Caco-2 (cell line): ENCODE results near the gene MAN1C1. TPM values are rescaled to one million over a fixed set of nuclear protein-coding genes. Genes with fewer than 3 reads are reported as not detected.
A peak's percentile ranks its signal among the peaks of the same experiment; 100 is the strongest.
"Not testable (repeated sequence)": the region's sequence is repeated elsewhere in the genome, so short reads cannot be mapped to it uniquely, and the experiment has no call there.

Source experiments
- BruUV-seq: library from RNA; stranded (reverse); fragments of 400-500 nt; replicated peaks from 2 replicates; lab custom pipeline; 2021; lab: Mats Ljungman, UMichigan
- CTCF ChIA-PET: fragments of 300-600 bp; sonication (Branson Sonifier 250); formaldehyde crosslinking; loops from one replicate; lab custom pipeline; 2022; ENCODE audit warnings: antibody characterized with exemption; lab: Charles Lee
- POLR2A ChIA-PET: fragments of 300-600 bp; sonication (Branson Sonifier 250); formaldehyde crosslinking; loops from one replicate; lab custom pipeline; 2022; ENCODE audit warnings: antibody characterized with exemption; lab: Charles Lee
- DNase-seq, 2 experiments: peaks; one replicate each; pipeline versions ENCODE4 v3.0.0 to v3.0.0-alpha.2; 2020 to 2022
- H3K27me3 ChIP-seq: replicated peaks from 2 replicates; pipeline ENCODE4 v1.6.0; 2011; ENCODE audit warnings: low read length; ENCODE audit not compliant: control insufficient read depth, insufficient read depth
- H3K36me3 ChIP-seq: 2 replicates; pipeline ENCODE4 v1.5.1; 2011; ENCODE audit warnings: low read length; ENCODE audit not compliant: control insufficient read depth, insufficient read depth
- H3K4me1 ChIP-seq: fragments of 250-450 bp; sonication (Bioruptor Pico); 2 replicates; pipeline ENCODE4 v1.5.1; 2020; ENCODE audit warnings: mild to moderate bottlenecking
- H3K4me3 ChIP-seq: 2 replicates; pipeline ENCODE4 v1.5.1; 2011; ENCODE audit warnings: low read depth, mild to moderate bottlenecking, control low read depth, low read length
- H3K9me3 ChIP-seq: fragments of 250-450 bp; sonication (Bioruptor Pico); 2 replicates; pipeline ENCODE4 v1.5.1; 2020; ENCODE audit warnings: mild to moderate bottlenecking, moderate library complexity
- H3K27ac Mint-ChIP-seq: one replicate; pipeline ENCODE4 v1.8.0; 2022; ENCODE audit warnings: mixed read lengths; ENCODE audit not compliant: unreplicated experiment
- H3K27me3 Mint-ChIP-seq: one replicate; pipeline ENCODE4 v1.8.0; 2022; ENCODE audit warnings: mixed read lengths; ENCODE audit not compliant: insufficient read depth, unreplicated experiment
- H3K36me3 Mint-ChIP-seq: one replicate; pipeline ENCODE4 v1.8.0; 2022; ENCODE audit warnings: mild to moderate bottlenecking, mixed read lengths; ENCODE audit not compliant: insufficient read depth, unreplicated experiment
- H3K4me1 Mint-ChIP-seq: one replicate; pipeline ENCODE4 v1.8.0; 2022; ENCODE audit warnings: low read depth, mixed read lengths; ENCODE audit not compliant: unreplicated experiment
- H3K4me3 Mint-ChIP-seq: one replicate; pipeline ENCODE4 v1.8.0; 2022; ENCODE audit warnings: mild to moderate bottlenecking, moderate library complexity, mixed read lengths; ENCODE audit not compliant: unreplicated experiment
- H3K9me3 Mint-ChIP-seq: one replicate; pipeline ENCODE4 v1.8.0; 2022; ENCODE audit warnings: mixed read lengths; ENCODE audit not compliant: unreplicated experiment
- CTCF ChIP-seq, 2 experiments: fragments of 200-600 bp in 1 of 2; IDR thresholded peaks; 1 replicate in 1 of 2; 2 replicates in 1 of 2; pipeline versions ENCODE4 v1.5.1 to v1.8.0; 2011 to 2022; ENCODE audit warnings: antibody characterized with exemption in 1 of 2, control low read depth in 1 of 2, inconsistent platforms in 1 of 2, low read depth in 1 of 2, low read length in 1 of 2, mild to moderate bottlenecking in 1 of 2, moderate library complexity in 1 of 2; ENCODE audit not compliant: insufficient read depth in 1 of 2, severe bottlenecking in 1 of 2, unreplicated experiment in 1 of 2
- intact Hi-C: fragments of 100-400 bp; cut with micrococcal nuclease; formaldehyde crosslinking; loops from one replicate; pipeline ENCODE4 v1.10.0; 2022; ENCODE audit not compliant: unreplicated experiment
- total RNA-seq: library from RNA; stranded (reverse); gene quantifications from 2 replicates; pipeline ENCODE4 v1.2.3, GENCODE V29; 2022

Gene MAN1C1
- total RNA-seq, 1 experiment from 2014 or later: 2.7 TPM

GRCh38 chr1:25658791-25659431 lies 42.3 kb downstream of the MAN1C1 start:
- H3K36me3 ChIP-seq: no peaks in the 10 kb centered on the region
- BruUV-seq: no TSS peak
- ChIA-PET POLR2A (no interaction called here), CTCF (no interaction called here)
- H3K4me3 Mint-ChIP-seq: no peak overlapping the region
- no peaks in the 10 kb centered on the region for H3K27me3 Mint-ChIP-seq
- no peak for DNase-seq
- H3K27me3 ChIP-seq: no peaks in the 10 kb centered on the region
- no peaks in the 10 kb centered on the region for H3K9me3 Mint-ChIP-seq
- no peak overlapping the region for H3K4me3 ChIP-seq
- no peaks in the 10 kb centered on the region; the same call in 1 of the 2 replicates for H3K4me1 ChIP-seq
- no peak overlapping the region for H3K27ac Mint-ChIP-seq
- H3K4me1 Mint-ChIP-seq: peaks cover 12% of the 10 kb centered on the region
- no peaks in the 10 kb centered on the region for H3K9me3 ChIP-seq
- no peaks in the 10 kb centered on the region for H3K36me3 Mint-ChIP-seq
- intact Hi-C loops: no loop called here
- TF ChIP-seq CTCF (IDR thresholded peaks at IDR 0.05; ENCODE audit: insufficient read depth in 1 of 2, low read depth in 1 of 2, low read length in 1 of 2, severe bottlenecking in 1 of 2, unreplicated experiment in 1 of 2): no peak

GRCh38 chr1:25661043-25661815 lies 44.6 kb downstream of the MAN1C1 start:
- H3K4me3 ChIP-seq: no peak overlapping the region
- peak overlapping the region; percentile 37 for H3K27ac Mint-ChIP-seq
- intact Hi-C loops: no loop called here

GRCh38 chr1:25662061-25662460 lies 45.5 kb downstream of the MAN1C1 start:
- TF ChIP-seq CTCF (IDR thresholded peaks at IDR 0.05; ENCODE audit: insufficient read depth in 1 of 2, low read depth in 1 of 2, low read length in 1 of 2, severe bottlenecking in 1 of 2, unreplicated experiment in 1 of 2): no peak
- Mint-ChIP-seq H3K9me3 (no peaks in the 10 kb centered on the region), H3K36me3 (no peaks in the 10 kb centered on the region), H3K4me1 (peaks cover 18% of the 10 kb centered on the region), H3K4me3 (no peak overlapping the region), H3K27ac (peak overlapping the region; percentile 37), H3K27me3 (no peaks in the 10 kb centered on the region)
- CTCF ChIA-PET: no interaction called here
- intact Hi-C loops: no loop called here
- H3K36me3 ChIP-seq: no peaks in the 10 kb centered on the region
- BruUV-seq: no TSS peak
- H3K9me3 ChIP-seq: no peaks in the 10 kb centered on the region
- H3K27me3 ChIP-seq: no peaks in the 10 kb centered on the region
- no peak for DNase-seq
- POLR2A ChIA-PET: no interaction called here
- H3K4me1 ChIP-seq: peaks cover 4% of the 10 kb centered on the region
- H3K4me3 ChIP-seq: no peak overlapping the region

More at GRCh38 chr1:25661043-25661815, 44.6 kb downstream of the MAN1C1 start:
- no peaks in the 10 kb centered on the region for H3K9me3 Mint-ChIP-seq
- Histone ChIP-seq H3K4me1 (no peaks in the 10 kb centered on the region; the same call in 1 of the 2 replicates), H3K36me3 (no peaks in the 10 kb centered on the region), H3K9me3 (no peaks in the 10 kb centered on the region), H3K27me3 (no peaks in the 10 kb centered on the region)
- CTCF ChIA-PET: no interaction called here
- H3K4me1 Mint-ChIP-seq: peaks cover 12% of the 10 kb centered on the region
- no TSS peak for BruUV-seq
- no peaks in the 10 kb centered on the region for H3K27me3 Mint-ChIP-seq
- H3K36me3 Mint-ChIP-seq: no peaks in the 10 kb centered on the region
- H3K4me3 Mint-ChIP-seq: no peak overlapping the region
- DNase-seq: no peak
- POLR2A ChIA-PET: no interaction called here
- TF ChIP-seq CTCF (IDR thresholded peaks at IDR 0.05; ENCODE audit: insufficient read depth in 1 of 2, low read depth in 1 of 2, low read length in 1 of 2, severe bottlenecking in 1 of 2, unreplicated experiment in 1 of 2): no peak

GRCh38 chr1:25662959-25663358 lies 46.4 kb downstream of the MAN1C1 start:
- peaks cover 11% of the 10 kb centered on the region for H3K4me1 ChIP-seq
- H3K27ac Mint-ChIP-seq, intact Hi-C loops, H3K4me3 Mint-ChIP-seq, H3K36me3 Mint-ChIP-seq, CTCF ChIA-PET, H3K36me3 ChIP-seq, H3K27me3 Mint-ChIP-seq, H3K9me3 ChIP-seq, BruUV-seq, H3K4me3 ChIP-seq, H3K27me3 ChIP-seq, POLR2A ChIA-PET, DNase-seq, H3K9me3 Mint-ChIP-seq: not testable (repeated sequence)
- peaks cover 26% of the 10 kb centered on the region for H3K4me1 Mint-ChIP-seq
